BLaER1 (cell line): ENCODE measurements around the gene IGSF1.
A peak's percentile ranks its signal among the peaks of the same experiment; 100 is the strongest.

Experiments
- H3K27ac ChIP-seq: shearing (Covaris generic); formaldehyde crosslinking; 2 replicates; pipeline ENCODE4 v1.8.1; 2022
- H3K27me3 ChIP-seq: shearing (Covaris generic); formaldehyde crosslinking; 2 replicates; pipeline ENCODE4 v1.8.1; 2022
- H3K36me3 ChIP-seq: shearing (Covaris generic); formaldehyde crosslinking; 2 replicates; pipeline ENCODE4 v1.8.1; 2022
- H3K4me1 ChIP-seq: shearing (Covaris generic); formaldehyde crosslinking; 2 replicates; pipeline ENCODE4 v1.8.1; 2022
- H3K4me2 ChIP-seq: shearing (Covaris generic); formaldehyde crosslinking; 2 replicates; pipeline ENCODE4 v1.8.1; 2022
- H3K4me3 ChIP-seq: shearing (Covaris generic); formaldehyde crosslinking; 2 replicates; pipeline ENCODE4 v1.8.1; 2022
- H3K9ac ChIP-seq: shearing (Covaris generic); formaldehyde crosslinking; 2 replicates; pipeline ENCODE4 v1.8.1; 2022
- H3K9me3 ChIP-seq: shearing (Covaris generic); formaldehyde crosslinking; 2 replicates; pipeline ENCODE4 v1.8.1; 2022
- H4K20me1 ChIP-seq: shearing (Covaris generic); formaldehyde crosslinking; 2 replicates; pipeline ENCODE4 v1.8.1; 2022
- Cebpa-rat ChIP-seq: shearing (Covaris generic); IDR thresholded peaks from 2 replicates; pipeline ENCODE4 v1.8.1; 2022

IGSF1 gene

DNA sequence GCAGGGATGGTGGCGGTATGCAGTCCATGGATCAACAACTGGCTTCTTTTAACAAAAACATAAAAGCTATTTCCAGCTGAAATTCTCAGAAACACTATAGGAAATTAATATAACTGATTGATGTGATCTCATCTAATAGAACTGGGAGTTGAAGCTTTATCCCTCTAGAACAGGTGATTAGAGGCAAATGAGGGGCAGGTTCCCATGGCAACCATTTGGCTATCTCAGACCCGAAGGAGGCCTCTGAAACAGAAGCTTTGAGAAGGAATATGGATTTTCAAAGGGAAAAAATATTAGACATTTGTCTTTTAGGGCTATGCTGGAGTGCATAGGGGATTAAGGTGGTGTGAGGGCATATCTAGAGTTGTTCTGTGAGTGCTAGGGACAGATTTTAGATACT is 50.0 kb downstream of the IGSF1 start:
- Histone ChIP-seq H3K9me3 (no peaks in the 10 kb centered on the region), H3K9ac (no peak overlapping the region), H3K4me3 (no peak overlapping the region), H4K20me1 (0 out of 2 replicates have a peak, but pooled peaks cover 9% of the 10 kb centered on the region), H3K27ac (no peak overlapping the region), H3K4me1 (peaks cover 26% of the 10 kb centered on the region), H3K27me3 (peaks cover 80% of the 10 kb centered on the region), H3K4me2 (no peak overlapping the region), H3K36me3 (no peaks in the 10 kb centered on the region)
- TF ChIP-seq Cebpa-rat = no peak

GRCh38 chrX:131237363-131237762 is 51.7 kb downstream of the IGSF1 start:
- Histone ChIP-seq H3K36me3 (no peaks in the 10 kb centered on the region), H3K27me3 (peaks cover 86% of the 10 kb centered on the region), H3K4me3 (no peak overlapping the region), H4K20me1 (0 out of 2 replicates have a peak, but pooled peaks cover 9% of the 10 kb centered on the region), H3K9ac (no peak overlapping the region), H3K27ac (no peak overlapping the region), H3K4me2 (no peak overlapping the region), H3K4me1 (peaks cover 26% of the 10 kb centered on the region), H3K9me3 (no peaks in the 10 kb centered on the region)
- TF ChIP-seq Cebpa-rat = no peak

- Histone ChIP-seq H3K4me2 (peak overlapping the region; percentile 62), H3K27ac (peak overlapping the region; percentile 62; the same call in 1 of the 2 replicates), H3K9ac (no peak overlapping the region), H3K27me3 (peaks cover 91% of the 10 kb centered on the region), H4K20me1 (0 out of 2 replicates have a peak, but pooled peaks cover 9% of the 10 kb centered on the region), H3K36me3 (no peaks in the 10 kb centered on the region), H3K9me3 (no peaks in the 10 kb centered on the region), H3K4me1 (peaks cover 26% of the 10 kb centered on the region), H3K4me3 (no peak overlapping the region)
- no peak for TF ChIP-seq Cebpa-rat
These were observed 53.1 kb downstream of the IGSF1 start for GRCh38 chrX:131235768-131236545.

DNA sequence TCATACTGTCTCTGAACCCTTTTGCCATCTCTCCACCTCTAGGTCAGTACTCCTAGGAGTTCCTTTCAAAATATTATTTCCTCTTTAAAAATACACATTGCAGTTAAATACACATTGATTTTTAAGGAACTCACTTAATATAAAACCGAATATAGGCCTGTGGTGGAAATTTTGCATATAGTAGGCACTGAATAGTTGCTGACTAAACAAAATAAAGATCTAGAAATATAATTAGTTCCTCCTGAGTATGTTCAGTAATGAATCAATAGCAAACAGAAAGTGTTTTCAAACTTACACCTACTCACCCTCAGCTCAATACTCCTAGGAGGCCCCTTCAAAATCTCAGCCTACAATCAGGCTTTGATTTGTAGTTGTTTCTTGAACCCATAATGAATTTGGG is 61.5 kb downstream of the IGSF1 start:
- no peak for TF ChIP-seq Cebpa-rat

GRCh38 chrX:131226591-131226990 is 62.5 kb downstream of the IGSF1 start:
- Histone ChIP-seq H3K36me3 (no peaks in the 10 kb centered on the region), H3K4me3 (no peak overlapping the region), H4K20me1 (no peaks in the 10 kb centered on the region), H3K9me3 (no peaks in the 10 kb centered on the region), H3K27ac (no peak overlapping the region), H3K9ac (no peak overlapping the region), H3K27me3 (peaks cover 97% of the 10 kb centered on the region), H3K4me1 (no peaks in the 10 kb centered on the region), H3K4me2 (no peak overlapping the region)
- no peak for TF ChIP-seq Cebpa-rat

More for the DNA sequence above, 61.5 kb downstream of the IGSF1 start:
- Histone ChIP-seq H3K4me1 (no peaks in the 10 kb centered on the region), H3K27ac (no peak overlapping the region), H3K9me3 (no peaks in the 10 kb centered on the region), H3K27me3 (peaks cover 97% of the 10 kb centered on the region), H3K9ac (no peak overlapping the region), H3K4me3 (no peak overlapping the region), H4K20me1 (no peaks in the 10 kb centered on the region), H3K4me2 (no peak overlapping the region), H3K36me3 (no peaks in the 10 kb centered on the region)

GRCh38 chrX:131225078-131225477 is 64.0 kb downstream of the IGSF1 start:
- Histone ChIP-seq H3K27me3 (peaks cover 97% of the 10 kb centered on the region), H4K20me1 (no peaks in the 10 kb centered on the region), H3K9ac (no peak overlapping the region), H3K9me3 (no peaks in the 10 kb centered on the region), H3K36me3 (no peaks in the 10 kb centered on the region), H3K4me1 (no peaks in the 10 kb centered on the region), H3K4me3 (no peak overlapping the region), H3K4me2 (no peak overlapping the region), H3K27ac (no peak overlapping the region)
- TF ChIP-seq Cebpa-rat = no peak
